Measurements from ENCODE around the gene APOBEC3F.

The APOBEC3F gene

DNA sequence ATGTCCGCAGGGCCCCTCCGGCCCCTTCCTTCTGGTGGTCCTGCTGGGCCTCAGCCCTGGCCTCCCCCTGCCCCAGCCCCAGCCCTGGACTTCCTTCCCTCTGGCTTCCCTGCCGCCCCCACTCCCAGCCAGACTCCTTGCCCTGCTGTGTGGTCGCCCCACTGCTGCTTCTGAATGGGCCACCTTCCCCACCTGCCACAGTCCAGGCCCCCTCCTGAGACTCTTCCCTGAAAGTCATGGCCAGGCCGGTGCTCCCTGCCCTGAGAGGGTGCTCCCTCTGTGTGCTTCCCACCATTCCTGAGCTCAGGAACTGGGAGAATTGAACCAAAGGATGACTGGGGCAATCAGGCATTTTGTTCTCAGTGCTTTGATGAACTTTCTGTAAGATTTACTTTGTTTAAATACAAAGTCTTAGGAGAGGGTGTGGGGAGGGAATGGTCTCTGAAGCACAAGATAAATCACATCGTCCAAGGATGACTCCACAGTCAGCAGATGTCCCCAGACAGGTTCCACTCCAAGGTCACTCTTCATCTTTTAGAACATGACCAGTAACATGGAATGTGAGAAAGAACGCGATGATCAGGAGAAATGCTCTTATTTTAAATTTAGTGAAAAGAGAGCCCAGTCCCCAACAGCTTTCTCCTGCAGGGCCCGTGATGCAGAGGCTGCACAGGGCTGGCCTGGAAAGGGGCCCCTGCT is 19.0 kb upstream of the APOBEC3F start:
- TF ChIP-seq, protein P1, sequence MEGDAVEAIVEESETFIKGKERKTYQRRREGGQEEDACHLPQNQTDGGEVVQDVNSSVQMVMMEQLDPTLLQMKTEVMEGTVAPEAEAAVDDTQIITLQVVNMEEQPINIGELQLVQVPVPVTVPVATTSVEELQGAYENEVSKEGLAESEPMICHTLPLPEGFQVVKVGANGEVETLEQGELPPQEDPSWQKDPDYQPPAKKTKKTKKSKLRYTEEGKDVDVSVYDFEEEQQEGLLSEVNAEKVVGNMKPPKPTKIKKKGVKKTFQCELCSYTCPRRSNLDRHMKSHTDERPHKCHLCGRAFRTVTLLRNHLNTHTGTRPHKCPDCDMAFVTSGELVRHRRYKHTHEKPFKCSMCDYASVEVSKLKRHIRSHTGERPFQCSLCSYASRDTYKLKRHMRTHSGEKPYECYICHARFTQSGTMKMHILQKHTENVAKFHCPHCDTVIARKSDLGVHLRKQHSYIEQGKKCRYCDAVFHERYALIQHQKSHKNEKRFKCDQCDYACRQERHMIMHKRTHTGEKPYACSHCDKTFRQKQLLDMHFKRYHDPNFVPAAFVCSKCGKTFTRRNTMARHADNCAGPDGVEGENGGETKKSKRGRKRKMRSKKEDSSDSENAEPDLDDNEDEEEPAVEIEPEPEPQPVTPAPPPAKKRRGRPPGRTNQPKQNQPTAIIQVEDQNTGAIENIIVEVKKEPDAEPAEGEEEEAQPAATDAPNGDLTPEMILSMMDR (conservative IDR thresholded peaks at IDR 0.05; ENCODE audit: low read depth, low read length), result no peak
- H3K4me3 ChIP-seq (ENCODE audit: low read depth, low read length), result peak overlapping the region; percentile 53
- DNase-seq (ENCODE audit: low read depth), result no peak

GRCh38 chr22:39024519-39025308 is 15.9 kb upstream of the APOBEC3F start:
- no peak for DNase-seq (ENCODE audit: low read depth)
- TF ChIP-seq, protein P1 (conservative IDR thresholded peaks at IDR 0.05; ENCODE audit: low read depth, low read length), result no peak
- no peak overlapping the region for H3K4me3 ChIP-seq (ENCODE audit: low read depth, low read length)

- TF ChIP-seq, protein P1 (conservative IDR thresholded peaks at IDR 0.05; ENCODE audit: low read depth, low read length), result no peak
- DNase-seq (ENCODE audit: low read depth), result no peak
- H3K4me3 ChIP-seq (ENCODE audit: low read depth, low read length), result no peak overlapping the region
These were observed 14.0 kb upstream of the APOBEC3F start for GRCh38 chr22:39026509-39027150.

DNA sequence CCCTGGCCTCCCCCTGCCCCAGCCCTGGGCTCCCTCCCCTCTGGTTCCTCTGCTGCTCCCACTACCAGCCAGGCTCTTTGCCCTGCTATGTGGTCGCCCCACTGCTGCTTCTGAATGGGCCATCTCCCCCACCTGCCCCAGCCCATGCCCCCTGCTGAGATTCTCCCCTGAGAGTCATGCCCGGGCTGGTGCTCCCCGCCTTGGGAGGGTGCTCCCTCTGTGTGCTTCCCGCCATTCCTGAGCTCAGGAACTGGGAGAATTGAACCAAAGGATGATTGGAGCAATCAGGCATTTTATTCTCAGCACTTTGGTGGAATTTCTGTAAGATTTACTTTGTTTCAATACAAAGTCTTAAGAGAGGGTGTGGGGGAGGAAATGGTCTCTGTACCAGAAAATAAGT is 12.9 kb upstream of the APOBEC3F start:
- no peak overlapping the region for H3K4me3 ChIP-seq (ENCODE audit: low read depth, low read length)
- no peak for DNase-seq (ENCODE audit: low read depth)
- TF ChIP-seq, protein P1 (conservative IDR thresholded peaks at IDR 0.05; ENCODE audit: low read depth, low read length), result no peak

- H3K4me3 ChIP-seq (ENCODE audit: low read depth, low read length), result no peak overlapping the region
- TF ChIP-seq, protein P1 (conservative IDR thresholded peaks at IDR 0.05; ENCODE audit: low read depth, low read length), result no peak
- DNase-seq (ENCODE audit: low read depth), result peak; percentile 14
These were observed 12.4 kb upstream of the APOBEC3F start for GRCh38 chr22:39028281-39028680.

- no peak overlapping the region for H3K4me3 ChIP-seq (ENCODE audit: low read depth, low read length)
- DNase-seq (ENCODE audit: low read depth), result no peak
- TF ChIP-seq, protein P1 (conservative IDR thresholded peaks at IDR 0.05; ENCODE audit: low read depth, low read length), result no peak
These were observed 11.4 kb upstream of the APOBEC3F start for GRCh38 chr22:39029227-39029626.

Measured in choroid plexus epithelial cell (primary cell).